ENCODE results near the gene ULBP2.
"Not testable (repeated sequence)": the region's sequence is repeated elsewhere in the genome, so short reads cannot be mapped to it uniquely, and the experiment has no call there.

Gene ULBP2

GRCh38 chr6:149905371-149905910 lies 36.4 kb upstream of the ULBP2 start:
- no peak for TF ChIP-seq ISL1 (CRISPR knock-in tag; IDR thresholded peaks at IDR 0.05)
- TF ChIP-seq OSR1 (CRISPR knock-in tag; IDR thresholded peaks at IDR 0.05): no peak
- TF ChIP-seq, protein P1, sequence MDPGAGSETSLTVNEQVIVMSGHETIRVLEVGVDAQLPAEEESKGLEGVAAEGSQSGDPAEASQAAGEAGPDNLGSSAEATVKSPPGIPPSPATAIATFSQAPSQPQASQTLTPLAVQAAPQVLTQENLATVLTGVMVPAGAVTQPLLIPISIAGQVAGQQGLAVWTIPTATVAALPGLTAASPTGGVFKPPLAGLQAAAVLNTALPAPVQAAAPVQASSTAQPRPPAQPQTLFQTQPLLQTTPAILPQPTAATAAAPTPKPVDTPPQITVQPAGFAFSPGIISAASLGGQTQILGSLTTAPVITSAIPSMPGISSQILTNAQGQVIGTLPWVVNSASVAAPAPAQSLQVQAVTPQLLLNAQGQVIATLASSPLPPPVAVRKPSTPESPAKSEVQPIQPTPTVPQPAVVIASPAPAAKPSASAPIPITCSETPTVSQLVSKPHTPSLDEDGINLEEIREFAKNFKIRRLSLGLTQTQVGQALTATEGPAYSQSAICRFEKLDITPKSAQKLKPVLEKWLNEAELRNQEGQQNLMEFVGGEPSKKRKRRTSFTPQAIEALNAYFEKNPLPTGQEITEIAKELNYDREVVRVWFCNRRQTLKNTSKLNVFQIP (CRISPR knock-in tag; IDR thresholded peaks at IDR 0.05; ENCODE audit: borderline replicate concordance, low read depth): no peak
- no peak for TF ChIP-seq ZFP3 (CRISPR knock-in tag; IDR thresholded peaks at IDR 0.05)
- TF ChIP-seq ZC3H10 (CRISPR knock-in tag; IDR thresholded peaks at IDR 0.05): no peak
- TF ChIP-seq ZNF565 (CRISPR knock-in tag; conservative IDR thresholded peaks at IDR 0.05; ENCODE audit: low read depth): no peak
- no peak for TF ChIP-seq PPARA (CRISPR knock-in tag; IDR thresholded peaks at IDR 0.05; ENCODE audit: borderline replicate concordance)
- TF ChIP-seq TCF4 (CRISPR knock-in tag; IDR thresholded peaks at IDR 0.05; ENCODE audit: borderline replicate concordance): no peak
- TF ChIP-seq ZNF70 (CRISPR knock-in tag; IDR thresholded peaks at IDR 0.05): no peak
- no peak for TF ChIP-seq ZNF8 (CRISPR knock-in tag; IDR thresholded peaks at IDR 0.05)
- ATAC-seq: no peak

GRCh38 chr6:149905911-149906371 lies 35.9 kb upstream of the ULBP2 start:
- ATAC-seq: no peak
- TF ChIP-seq ESRRG (CRISPR knock-in tag; IDR thresholded peaks at IDR 0.05): no peak
- TF ChIP-seq SNAI2 (CRISPR knock-in tag; IDR thresholded peaks at IDR 0.05): no peak

- ATAC-seq: no peak
- TF ChIP-seq RARB (CRISPR knock-in tag; IDR thresholded peaks at IDR 0.05): no peak
- TF ChIP-seq CSDC2 (CRISPR knock-in tag; IDR thresholded peaks at IDR 0.05): no peak
- TF ChIP-seq GLIS3 (CRISPR knock-in tag; IDR thresholded peaks at IDR 0.05): no peak
- no peak for TF ChIP-seq SNAI2 (CRISPR knock-in tag; IDR thresholded peaks at IDR 0.05)
- no peak for TF ChIP-seq ISL1 (CRISPR knock-in tag; IDR thresholded peaks at IDR 0.05)
- TF ChIP-seq BACH2 (CRISPR knock-in tag; IDR thresholded peaks at IDR 0.05; ENCODE audit: borderline replicate concordance): no peak
Observed at GRCh38 chr6:149906405-149906804, 35.4 kb upstream of the ULBP2 start.

DNA sequence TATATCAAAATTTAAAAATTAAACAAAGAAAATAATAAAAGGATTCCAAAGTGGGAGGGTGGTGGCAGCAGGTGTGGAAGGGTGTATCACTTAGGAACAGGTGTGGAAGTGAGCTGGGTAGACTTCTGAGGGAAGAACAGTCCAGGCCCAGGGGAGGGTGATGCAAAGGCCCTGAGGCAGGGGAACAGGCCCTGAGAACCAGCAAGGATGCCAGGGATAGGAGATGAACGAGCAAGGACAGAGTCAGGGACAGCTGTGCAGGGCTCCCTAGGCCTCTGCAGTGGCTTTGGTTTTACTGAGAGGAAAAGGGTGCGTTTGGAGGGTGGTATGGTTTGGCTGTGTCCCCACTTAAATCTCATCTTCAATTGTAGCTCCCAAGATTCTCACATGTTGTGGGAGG lies 34.5 kb upstream of the ULBP2 start:
- TF ChIP-seq, protein P2, sequence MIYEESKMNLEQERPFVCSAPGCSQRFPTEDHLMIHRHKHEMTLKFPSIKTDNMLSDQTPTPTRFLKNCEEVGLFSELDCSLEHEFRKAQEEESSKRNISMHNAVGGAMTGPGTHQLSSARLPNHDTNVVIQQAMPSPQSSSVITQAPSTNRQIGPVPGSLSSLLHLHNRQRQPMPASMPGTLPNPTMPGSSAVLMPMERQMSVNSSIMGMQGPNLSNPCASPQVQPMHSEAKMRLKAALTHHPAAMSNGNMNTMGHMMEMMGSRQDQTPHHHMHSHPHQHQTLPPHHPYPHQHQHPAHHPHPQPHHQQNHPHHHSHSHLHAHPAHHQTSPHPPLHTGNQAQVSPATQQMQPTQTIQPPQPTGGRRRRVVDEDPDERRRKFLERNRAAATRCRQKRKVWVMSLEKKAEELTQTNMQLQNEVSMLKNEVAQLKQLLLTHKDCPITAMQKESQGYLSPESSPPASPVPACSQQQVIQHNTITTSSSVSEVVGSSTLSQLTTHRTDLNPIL (CRISPR knock-in tag; IDR thresholded peaks at IDR 0.05; ENCODE audit: low read depth): no peak
- TF ChIP-seq TOX (CRISPR knock-in tag; IDR thresholded peaks at IDR 0.05; ENCODE audit: borderline replicate concordance) (no peak), ARNTL (CRISPR knock-in tag; IDR thresholded peaks at IDR 0.05; ENCODE audit: borderline replicate concordance, low read depth) (no peak), RARB (CRISPR knock-in tag; IDR thresholded peaks at IDR 0.05) (no peak), ZNF70 (CRISPR knock-in tag; IDR thresholded peaks at IDR 0.05) (no peak), CSRNP3 (CRISPR knock-in tag; IDR thresholded peaks at IDR 0.05) (no peak), ZFP30 (CRISPR knock-in tag; IDR thresholded peaks at IDR 0.05) (no peak), ESRRG (CRISPR knock-in tag; IDR thresholded peaks at IDR 0.05) (no peak), ZNF8 (CRISPR knock-in tag; IDR thresholded peaks at IDR 0.05) (no peak), OSR1 (CRISPR knock-in tag; IDR thresholded peaks at IDR 0.05) (no peak), ZFP3 (CRISPR knock-in tag; IDR thresholded peaks at IDR 0.05) (no peak), TCF4 (CRISPR knock-in tag; IDR thresholded peaks at IDR 0.05; ENCODE audit: borderline replicate concordance) (no peak), ZC3H10 (CRISPR knock-in tag; IDR thresholded peaks at IDR 0.05) (no peak), PATZ1 (CRISPR knock-in tag; IDR thresholded peaks at IDR 0.05; ENCODE audit: borderline replicate concordance) (no peak)
- TF ChIP-seq, protein P1 (CRISPR knock-in tag; IDR thresholded peaks at IDR 0.05; ENCODE audit: borderline replicate concordance, low read depth): no peak
- TF ChIP-seq, protein P3, sequence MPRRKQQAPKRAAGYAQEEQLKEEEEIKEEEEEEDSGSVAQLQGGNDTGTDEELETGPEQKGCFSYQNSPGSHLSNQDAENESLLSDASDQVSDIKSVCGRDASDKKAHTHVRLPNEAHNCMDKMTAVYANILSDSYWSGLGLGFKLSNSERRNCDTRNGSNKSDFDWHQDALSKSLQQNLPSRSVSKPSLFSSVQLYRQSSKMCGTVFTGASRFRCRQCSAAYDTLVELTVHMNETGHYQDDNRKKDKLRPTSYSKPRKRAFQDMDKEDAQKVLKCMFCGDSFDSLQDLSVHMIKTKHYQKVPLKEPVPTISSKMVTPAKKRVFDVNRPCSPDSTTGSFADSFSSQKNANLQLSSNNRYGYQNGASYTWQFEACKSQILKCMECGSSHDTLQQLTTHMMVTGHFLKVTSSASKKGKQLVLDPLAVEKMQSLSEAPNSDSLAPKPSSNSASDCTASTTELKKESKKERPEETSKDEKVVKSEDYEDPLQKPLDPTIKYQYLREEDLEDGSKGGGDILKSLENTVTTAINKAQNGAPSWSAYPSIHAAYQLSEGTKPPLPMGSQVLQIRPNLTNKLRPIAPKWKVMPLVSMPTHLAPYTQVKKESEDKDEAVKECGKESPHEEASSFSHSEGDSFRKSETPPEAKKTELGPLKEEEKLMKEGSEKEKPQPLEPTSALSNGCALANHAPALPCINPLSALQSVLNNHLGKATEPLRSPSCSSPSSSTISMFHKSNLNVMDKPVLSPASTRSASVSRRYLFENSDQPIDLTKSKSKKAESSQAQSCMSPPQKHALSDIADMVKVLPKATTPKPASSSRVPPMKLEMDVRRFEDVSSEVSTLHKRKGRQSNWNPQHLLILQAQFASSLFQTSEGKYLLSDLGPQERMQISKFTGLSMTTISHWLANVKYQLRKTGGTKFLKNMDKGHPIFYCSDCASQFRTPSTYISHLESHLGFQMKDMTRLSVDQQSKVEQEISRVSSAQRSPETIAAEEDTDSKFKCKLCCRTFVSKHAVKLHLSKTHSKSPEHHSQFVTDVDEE (CRISPR knock-in tag; IDR thresholded peaks at IDR 0.05): no peak

DNA sequence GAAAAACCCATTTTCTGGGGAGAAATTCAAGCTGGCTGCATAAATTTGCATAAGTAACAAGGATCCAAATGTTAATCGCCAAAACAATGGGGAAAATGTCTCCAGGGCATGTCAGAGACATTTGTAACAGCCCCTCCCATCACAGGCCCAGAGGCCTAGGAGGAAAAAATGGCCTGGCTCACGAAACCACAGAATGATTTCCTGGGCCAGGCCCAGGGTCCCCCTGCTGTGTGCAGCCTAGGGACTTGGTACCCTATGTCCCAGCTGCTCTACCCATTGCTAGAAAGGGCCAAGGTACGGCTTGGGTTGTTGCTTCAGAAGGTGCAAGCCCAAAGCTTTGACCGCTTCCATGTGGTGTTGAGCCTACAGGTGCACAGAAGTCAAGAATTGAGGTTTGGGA lies 33.3 kb upstream of the ULBP2 start:
- ATAC-seq: not testable (repeated sequence)

More for the DNA sequence above, 34.5 kb upstream of the ULBP2 start:
- no peak for ATAC-seq

Measured in SK-N-SH treated with all-trans-retinoic acid at 6 μM for 48 hours (cell line).